ENCODE results near the gene MRTFB.
A peak's percentile ranks its signal among the peaks of the same experiment; 100 is the strongest.

Gene MRTFB

GRCh38 chr16:14063618-14064581 is 7.2 kb upstream of the MRTFB start:
- no peak for DNase-seq (ENCODE audit: low read depth in 3 of 3, low spot score in 1 of 3)

- no peak for DNase-seq (ENCODE audit: low read depth in 3 of 3, low spot score in 1 of 3)
Measured at GRCh38 chr16:14069818-14070217, 1.3 kb upstream of the MRTFB start.

DNA sequence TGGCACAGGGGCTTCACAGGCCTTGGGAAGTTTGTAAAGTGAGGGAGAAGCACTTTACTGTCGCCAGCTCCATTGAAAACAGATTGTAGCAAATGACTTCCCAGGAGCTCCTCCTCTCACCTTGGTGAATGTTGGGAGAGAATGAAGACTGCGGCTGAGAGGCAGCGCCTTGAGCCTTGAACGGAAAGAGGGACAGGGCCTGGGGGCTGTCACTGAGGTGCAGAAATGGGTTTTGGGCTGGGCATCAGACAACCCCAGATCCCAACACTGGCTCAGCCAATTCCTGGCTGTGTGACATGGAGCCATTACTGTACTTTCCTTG is 603 bp upstream of the MRTFB start:
- DNase-seq (ENCODE audit: low read depth in 3 of 3, low spot score in 1 of 3), result no peak

DNA sequence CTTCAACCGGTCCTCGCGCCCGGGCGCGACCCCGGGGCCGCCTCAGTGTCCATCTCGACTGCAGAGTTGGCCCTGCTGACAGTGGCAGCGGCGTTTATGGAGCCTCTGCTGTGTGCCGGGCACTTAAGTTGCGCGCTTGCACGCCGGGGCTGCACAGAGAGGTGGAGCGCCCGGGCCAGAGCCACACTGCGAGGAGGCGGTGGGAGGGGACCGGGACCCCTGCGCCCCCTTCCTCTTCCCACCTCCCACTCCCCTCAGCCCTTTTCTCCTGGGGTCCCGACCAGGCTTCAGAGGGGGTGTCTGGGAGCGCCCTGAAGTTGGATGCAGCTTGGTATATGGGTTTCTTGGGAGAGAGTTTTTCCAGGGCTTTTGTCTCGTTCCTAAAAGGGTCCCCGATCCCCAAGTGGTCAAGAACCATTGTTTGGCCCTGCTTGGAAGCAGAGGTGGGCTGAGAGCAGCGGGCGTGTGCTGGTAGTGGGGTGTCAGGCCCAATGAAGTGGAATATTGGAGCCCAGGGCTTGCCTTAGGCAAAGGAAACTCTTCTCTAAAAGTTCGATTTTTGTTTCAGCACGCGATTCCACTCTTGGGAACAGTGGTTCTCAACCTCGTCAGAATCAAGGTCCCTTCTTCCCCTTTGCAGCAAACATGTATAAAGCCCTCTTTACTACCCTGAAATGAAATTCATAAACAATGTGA is 605 bp downstream of the MRTFB start:
- DNase-seq (ENCODE audit: low read depth in 3 of 3, low spot score in 1 of 3), result peak in 1 of 3 donors; percentile 3

DNA sequence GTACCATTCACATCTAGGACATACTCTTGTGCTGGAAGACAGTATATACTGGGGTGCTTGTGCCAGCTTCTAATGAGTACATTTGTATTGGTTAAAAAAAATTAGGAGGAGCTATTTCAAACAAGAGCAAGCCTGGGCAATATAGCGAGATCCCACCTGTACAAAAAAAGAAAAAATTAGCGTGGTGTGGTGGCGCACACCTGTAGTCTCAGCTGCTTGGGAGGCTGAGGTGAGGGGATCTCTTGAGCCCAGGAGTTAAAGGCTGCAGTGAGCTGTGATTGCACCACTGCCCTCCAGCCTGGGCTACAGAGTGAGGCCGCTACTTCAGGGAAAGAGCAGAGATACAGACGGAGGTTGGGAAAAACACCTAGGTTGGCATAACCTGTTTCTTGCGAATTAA is 1.2 kb downstream of the MRTFB start:
- no peak for DNase-seq (ENCODE audit: low read depth in 3 of 3, low spot score in 1 of 3)

- DNase-seq (ENCODE audit: low read depth in 3 of 3, low spot score in 1 of 3), result no peak
Measured at GRCh38 chr16:14074544-14074943, 3.4 kb downstream of the MRTFB start.

- DNase-seq (ENCODE audit: low read depth in 3 of 3, low spot score in 1 of 3), result no peak
Measured at GRCh38 chr16:14077918-14078317, 6.8 kb downstream of the MRTFB start.

DNA sequence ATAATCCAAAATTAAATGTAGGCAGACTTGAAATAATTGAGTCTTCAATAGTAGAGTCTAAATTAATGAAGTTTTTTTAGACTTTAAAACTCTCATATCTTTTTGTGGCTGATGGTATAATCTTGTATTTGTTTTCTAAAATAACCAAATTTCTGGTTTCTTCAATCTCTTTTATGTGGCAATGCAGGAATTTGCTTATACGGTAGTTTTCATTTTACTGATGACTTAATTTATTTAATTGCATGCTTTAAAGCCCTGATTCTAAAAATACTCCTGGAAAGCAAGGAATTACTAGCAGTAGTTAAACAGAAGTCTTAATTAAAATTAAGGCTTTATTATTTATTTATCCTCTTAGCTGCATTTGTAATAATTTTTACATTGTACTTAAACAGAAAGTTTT is 15.4 kb downstream of the MRTFB start:
- no peak for DNase-seq (ENCODE audit: low read depth in 3 of 3, low spot score in 1 of 3)

GRCh38 chr16:14087181-14087580 is 16.1 kb downstream of the MRTFB start:
- no peak for DNase-seq (ENCODE audit: low read depth in 3 of 3, low spot score in 1 of 3)

GRCh38 chr16:14087590-14088154 is 16.6 kb downstream of the MRTFB start:
- DNase-seq (ENCODE audit: low read depth in 3 of 3, low spot score in 1 of 3), result no peak

DNA sequence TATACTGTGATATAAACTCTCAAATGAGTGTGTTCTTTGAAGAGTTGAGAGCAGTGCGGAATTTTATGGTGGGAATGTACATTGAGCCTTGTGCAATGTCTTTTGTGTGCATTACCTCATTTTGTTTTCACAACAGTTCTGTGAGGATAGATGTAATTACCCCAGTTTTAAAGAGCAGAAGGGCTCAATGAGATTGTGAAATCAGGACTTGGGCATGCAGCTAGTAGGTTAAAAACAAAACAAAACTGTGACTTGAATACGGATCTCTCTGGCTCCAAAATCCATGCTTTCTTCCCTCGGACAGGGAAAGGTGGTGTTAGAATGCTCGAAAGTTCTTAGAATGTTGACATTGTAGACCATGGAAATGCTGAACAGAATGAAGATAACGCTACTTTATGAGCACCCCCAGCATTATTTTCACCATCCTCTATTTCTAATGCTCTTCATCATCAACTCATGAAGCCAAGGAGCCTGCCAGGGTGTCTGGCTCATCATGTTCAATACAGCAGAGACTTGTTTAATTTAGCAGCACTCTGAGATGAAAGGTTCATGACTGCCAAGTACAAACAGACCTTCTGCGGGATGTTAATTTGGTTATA is 17.1 kb downstream of the MRTFB start:
- no peak for DNase-seq (ENCODE audit: low read depth in 3 of 3, low spot score in 1 of 3)

- no peak for DNase-seq (ENCODE audit: low read depth in 3 of 3, low spot score in 1 of 3)
Measured at GRCh38 chr16:14089283-14089823, 18.2 kb downstream of the MRTFB start.

GRCh38 chr16:14092561-14092960 is 21.4 kb downstream of the MRTFB start:
- DNase-seq (ENCODE audit: low read depth in 3 of 3, low spot score in 1 of 3), result no peak

DNA sequence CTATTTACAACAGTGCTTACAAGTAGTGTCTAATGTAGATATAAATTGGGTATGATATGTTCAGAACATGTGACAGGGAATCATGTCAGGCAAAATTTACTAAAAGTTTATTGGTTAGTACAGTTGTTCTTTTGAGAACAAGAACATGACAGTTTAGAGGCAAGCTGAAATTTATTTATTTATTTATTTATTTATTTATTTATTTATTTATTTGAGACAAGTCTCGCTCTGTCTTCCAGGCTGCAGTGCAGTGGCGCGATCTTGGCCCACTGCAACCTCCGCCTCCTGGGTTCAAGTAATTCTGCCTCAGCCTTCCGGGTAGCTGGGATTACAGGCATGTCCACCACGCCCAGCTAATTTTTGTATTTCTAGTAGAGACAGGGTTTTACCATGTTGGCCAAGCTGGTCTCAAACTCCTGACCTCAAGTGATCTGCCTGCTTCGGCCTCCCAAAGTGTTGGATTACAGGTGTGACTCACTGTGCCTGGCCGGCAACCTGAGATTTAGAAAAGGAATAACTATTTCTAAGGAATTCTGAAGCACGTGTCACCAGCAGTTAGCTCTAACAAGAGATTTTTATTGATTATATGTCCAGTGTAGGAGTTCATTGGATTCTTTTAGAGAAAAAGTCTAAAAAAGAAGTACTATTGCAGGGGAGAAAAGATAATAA is 24.9 kb downstream of the MRTFB start:
- no peak for DNase-seq (ENCODE audit: low read depth in 3 of 3, low spot score in 1 of 3)

GRCh38 chr16:14097182-14097959 is 26.3 kb downstream of the MRTFB start:
- DNase-seq (ENCODE audit: low read depth in 3 of 3, low spot score in 1 of 3), result no peak

DNA sequence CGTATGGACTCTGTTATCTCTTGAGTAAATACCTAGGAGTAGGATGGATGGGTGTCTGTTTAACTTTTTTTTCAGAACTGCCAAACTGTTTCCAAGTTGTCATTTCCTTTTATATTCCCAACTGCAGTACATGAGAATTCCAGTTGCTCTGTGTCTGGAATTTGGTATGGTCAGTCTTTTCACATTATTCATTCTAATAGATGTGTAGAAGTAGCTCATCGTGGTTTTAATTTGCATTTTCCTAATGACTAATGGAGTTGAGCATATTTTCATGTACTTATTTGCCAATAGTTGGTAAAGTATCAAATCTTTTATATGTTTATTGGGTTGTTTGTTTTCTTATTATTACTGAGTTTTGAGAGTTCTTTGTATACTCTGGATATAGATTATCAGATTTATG is 27.0 kb downstream of the MRTFB start:
- DNase-seq (ENCODE audit: low read depth in 3 of 3, low spot score in 1 of 3), result no peak

GRCh38 chr16:14100825-14101224 is 29.7 kb downstream of the MRTFB start:
- DNase-seq (ENCODE audit: low read depth in 3 of 3, low spot score in 1 of 3), result no peak

DNA sequence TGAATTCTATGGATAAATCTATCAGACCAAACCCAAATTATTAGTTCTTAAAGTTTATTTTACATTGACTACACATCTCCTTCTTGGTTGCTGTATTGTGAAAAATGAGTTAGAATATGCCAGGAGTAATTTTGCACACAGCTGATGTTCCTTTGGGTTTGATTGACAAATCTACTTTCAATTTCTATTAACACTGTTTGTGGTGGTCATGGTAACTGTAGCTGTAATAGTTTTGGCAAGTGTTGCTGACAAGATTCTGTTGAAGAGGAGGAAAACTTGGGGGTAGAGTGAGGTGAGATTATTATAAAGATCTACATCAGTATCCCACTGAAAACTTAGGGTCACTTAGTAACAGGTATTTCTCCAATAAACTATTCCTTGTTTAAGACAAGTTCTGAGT is 30.3 kb downstream of the MRTFB start:
- no peak for DNase-seq (ENCODE audit: low read depth in 3 of 3, low spot score in 1 of 3)

DNA sequence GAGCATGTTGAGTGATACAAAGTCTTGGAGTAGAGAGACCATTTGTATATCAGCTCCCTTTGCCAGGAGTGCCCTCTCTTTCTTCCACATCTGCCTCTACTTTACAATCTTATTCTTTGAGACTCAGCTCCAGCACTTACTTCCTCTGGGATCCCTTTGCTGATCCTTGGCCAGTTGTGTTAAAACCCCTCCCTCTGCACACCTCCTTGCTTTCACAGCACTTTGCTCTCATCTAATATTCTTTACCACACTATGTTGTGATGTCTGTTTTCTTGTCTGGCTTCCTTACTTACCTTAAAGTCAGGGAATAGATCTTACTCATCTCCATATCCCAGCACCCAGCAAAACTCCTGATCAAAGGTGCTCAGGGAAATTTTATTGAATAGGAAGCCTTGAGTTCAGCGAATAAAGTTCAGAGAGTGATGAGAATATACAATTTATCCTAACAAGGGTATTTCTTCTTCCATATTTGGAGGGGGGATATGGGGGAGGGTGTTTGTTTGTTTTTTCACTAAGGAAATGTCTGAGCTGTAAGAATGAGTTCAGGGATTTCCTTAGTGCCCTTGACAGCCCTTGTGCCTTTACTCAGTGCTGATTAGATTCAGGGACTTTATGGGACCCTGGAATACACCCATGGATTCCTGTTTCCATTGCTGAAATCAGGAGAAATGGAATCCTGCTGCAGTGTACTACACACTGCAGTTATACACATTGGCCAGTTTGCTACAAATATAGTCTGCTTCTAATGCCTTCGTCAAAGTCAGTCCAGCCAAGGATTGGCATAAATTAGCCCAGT is 32.0 kb downstream of the MRTFB start:
- DNase-seq (ENCODE audit: low read depth in 3 of 3, low spot score in 1 of 3), result no peak
